K562 (cell line): Measurements from ENCODE around the gene MCCC1. TPM values are rescaled to one million over a fixed set of nuclear protein-coding genes. Genes with fewer than 3 reads are reported as not detected.

Experiments used
- CBX5 ChIP-seq: IDR thresholded peaks from 2 replicates; pipeline ENCODE4 v1.6.1; 2014; ENCODE audit warnings: low read depth, borderline replicate concordance
- COPS2 ChIP-seq: fragments of 450-650 bp; conservative IDR thresholded peaks from 2 replicates; pipeline ENCODE4 v1.6.1; 2016; ENCODE audit warnings: mild to moderate bottlenecking, moderate library complexity
- E2F6 ChIP-seq, 2 experiments: IDR thresholded peaks; 2 replicates each; pipeline ENCODE4 v1.6.1; 2011; ENCODE audit warnings: borderline replicate concordance in 1 of 2, control low read depth in 1 of 2, low read depth in 1 of 2, low read length in 1 of 2, mild to moderate bottlenecking in 1 of 2, mixed read lengths in 1 of 2, moderate library complexity in 1 of 2; ENCODE audit not compliant: insufficient read depth in 1 of 2, insufficient read length in 1 of 2, poor library complexity in 1 of 2, severe bottlenecking in 1 of 2; ENCODE audit errors: extremely low read depth in 1 of 2
- ESRRA ChIP-seq: fragments of 450-650 bp; IDR thresholded peaks from 2 replicates; pipeline ENCODE4 v1.6.1; 2014; ENCODE audit warnings: low read depth, mild to moderate bottlenecking, moderate library complexity, borderline replicate concordance
- KDM5B ChIP-seq: fragments of 200-600 bp; sonication (generic); IDR thresholded peaks from 2 replicates; pipeline ENCODE4 v1.6.1; 2012; ENCODE audit warnings: low read depth, mild to moderate bottlenecking, moderate library complexity, low read length, control low read depth, inconsistent platforms; ENCODE audit not compliant: insufficient replicate concordance
- MAFG ChIP-seq: fragments of 450-650 bp; conservative IDR thresholded peaks from 2 replicates; pipeline ENCODE4 v1.6.1; 2016; ENCODE audit warnings: missing genetic modification characterization, missing compliant biosample characterization
- MAZ ChIP-seq, 2 experiments: fragments of 450-650 bp in 1 of 2; sonication (generic) in 1 of 2; formaldehyde crosslinking; IDR thresholded peaks in 1 of 2; conservative IDR thresholded peaks in 1 of 2; 2 replicates each; pipeline versions ENCODE4 v1.4.0 to v1.5.0; 2020; ENCODE audit warnings: mild to moderate bottlenecking in 1 of 2, missing genetic modification reagents in 1 of 2
- MYC ChIP-seq, 2 experiments: fragments of 250-450 bp in 1 of 2; sonication (Bioruptor Pico) in 1 of 2; IDR thresholded peaks; 2 replicates each; pipeline versions ENCODE4 v1.5.1 to v1.6.1; 2012 to 2021; ENCODE audit warnings: low read depth in 2 of 2, borderline replicate concordance in 1 of 2, improper control_type of control experiment in 1 of 2, low read length in 1 of 2, mild to moderate bottlenecking in 1 of 2, moderate library complexity in 1 of 2
- NFIC ChIP-seq: fragments of 450-650 bp; IDR thresholded peaks from 2 replicates; pipeline ENCODE4 v1.6.1; 2017; ENCODE audit warnings: mild to moderate bottlenecking, inconsistent platforms
- PTBP1 ChIP-seq: fragments of 200-400 bp; formaldehyde crosslinking; IDR thresholded peaks from 2 replicates; pipeline ENCODE4 v1.6.1; 2017; ENCODE audit warnings: low read depth, low read length
- PTRF ChIP-seq: fragments of 450-650 bp; IDR thresholded peaks from 2 replicates; pipeline ENCODE4 v1.6.1; 2016; ENCODE audit warnings: mild to moderate bottlenecking, missing genetic modification characterization, missing compliant biosample characterization
- SAP30 ChIP-seq: fragments of 200-600 bp; sonication (generic); IDR thresholded peaks from 2 replicates; pipeline ENCODE4 v1.6.1; 2012; ENCODE audit warnings: borderline replicate concordance, low read depth, mild to moderate bottlenecking, moderate library complexity, low read length, control low read depth, inconsistent platforms; ENCODE audit not compliant: insufficient read depth, poor library complexity, severe bottlenecking
- SRSF1 ChIP-seq: fragments of 200-400 bp; formaldehyde crosslinking; IDR thresholded peaks from 2 replicates; pipeline ENCODE4 v1.6.1; 2017; ENCODE audit warnings: mild to moderate bottlenecking, low read depth, low read length, moderate library complexity
- ZNF584 ChIP-seq: fragments of 200-800 bp; sonication (Bioruptor generic); IDR thresholded peaks from 2 replicates; pipeline ENCODE4 v1.6.1; 2016; ENCODE audit warnings: low read depth, mild to moderate bottlenecking, missing genetic modification characterization, missing compliant biosample characterization
- polyA plus RNA-seq, 8 experiments: library from polyadenylated mRNA; depleted of rRNA in 4 of 8; stranded (reverse) in 5 of 8; unstranded in 3 of 8; fragments of >200 nt; fragmentation: Nextera tagmentation in 2 of 8; fragmentation: Illumina TruSeq in 1 of 8; extraction: Ambion mirVana in 2 of 8; extraction: Trizol in 1 of 8; gene quantifications; 2 replicates each; pipeline versions ENCODE4 v1.2.1 to v1.2.3, GENCODE V29; 2011 to 2014; ENCODE audit warnings: inconsistent platforms in 1 of 8, missing spikeins in 1 of 8
- total RNA-seq, 7 experiments: library from RNA; depleted of rRNA in 6 of 7; stranded (reverse); fragments of >200 nt in 6 of 7; fragmentation: Illumina TruSeq in 2 of 7; extraction: Trizol in 2 of 7; gene quantifications; 2 replicates each; pipeline versions ENCODE4 v1.2.1 to v1.2.3, GENCODE V29; 2011 to 2021; ENCODE audit warnings: low replicate concordance in 1 of 7
- TF ChIP-seq, protein P1 (sequence below): fragments of 200-600 bp; sonication (generic); IDR thresholded peaks from one replicate; pipeline ENCODE4 v1.6.1; 2012; ENCODE audit warnings: mild to moderate bottlenecking, low read depth, low read length, inconsistent platforms

The MCCC1 gene
- total and polyA plus RNA-seq, 9 of the 15 experiments (the other 6 are each of a cell fraction or from before 2014, with no cell fraction given): 13.7 to 26.9 (median 23.0) TPM

DNA sequence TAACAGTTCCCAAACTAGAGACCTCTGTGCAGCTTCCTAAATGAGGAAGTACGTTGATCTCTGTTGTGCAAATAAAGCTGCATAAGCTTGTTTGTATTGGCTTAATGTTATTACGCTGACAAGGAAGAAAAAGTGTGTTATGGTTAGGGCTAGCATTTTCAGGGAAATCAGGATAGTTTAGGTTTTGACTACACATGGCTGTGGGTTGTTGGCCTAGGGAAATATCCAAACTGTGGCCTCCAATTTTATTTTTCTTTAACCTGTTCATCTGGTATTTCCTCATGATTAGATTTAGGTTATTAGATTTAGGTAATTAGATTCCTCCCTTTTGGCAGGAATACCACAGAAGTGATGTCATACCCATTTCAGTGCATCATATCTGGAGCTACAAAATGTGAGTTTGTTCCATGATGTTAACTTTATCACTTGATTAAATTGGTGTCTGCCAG is 8.7 kb upstream of the MCCC1 start (continued):
- TF ChIP-seq, protein P1, sequence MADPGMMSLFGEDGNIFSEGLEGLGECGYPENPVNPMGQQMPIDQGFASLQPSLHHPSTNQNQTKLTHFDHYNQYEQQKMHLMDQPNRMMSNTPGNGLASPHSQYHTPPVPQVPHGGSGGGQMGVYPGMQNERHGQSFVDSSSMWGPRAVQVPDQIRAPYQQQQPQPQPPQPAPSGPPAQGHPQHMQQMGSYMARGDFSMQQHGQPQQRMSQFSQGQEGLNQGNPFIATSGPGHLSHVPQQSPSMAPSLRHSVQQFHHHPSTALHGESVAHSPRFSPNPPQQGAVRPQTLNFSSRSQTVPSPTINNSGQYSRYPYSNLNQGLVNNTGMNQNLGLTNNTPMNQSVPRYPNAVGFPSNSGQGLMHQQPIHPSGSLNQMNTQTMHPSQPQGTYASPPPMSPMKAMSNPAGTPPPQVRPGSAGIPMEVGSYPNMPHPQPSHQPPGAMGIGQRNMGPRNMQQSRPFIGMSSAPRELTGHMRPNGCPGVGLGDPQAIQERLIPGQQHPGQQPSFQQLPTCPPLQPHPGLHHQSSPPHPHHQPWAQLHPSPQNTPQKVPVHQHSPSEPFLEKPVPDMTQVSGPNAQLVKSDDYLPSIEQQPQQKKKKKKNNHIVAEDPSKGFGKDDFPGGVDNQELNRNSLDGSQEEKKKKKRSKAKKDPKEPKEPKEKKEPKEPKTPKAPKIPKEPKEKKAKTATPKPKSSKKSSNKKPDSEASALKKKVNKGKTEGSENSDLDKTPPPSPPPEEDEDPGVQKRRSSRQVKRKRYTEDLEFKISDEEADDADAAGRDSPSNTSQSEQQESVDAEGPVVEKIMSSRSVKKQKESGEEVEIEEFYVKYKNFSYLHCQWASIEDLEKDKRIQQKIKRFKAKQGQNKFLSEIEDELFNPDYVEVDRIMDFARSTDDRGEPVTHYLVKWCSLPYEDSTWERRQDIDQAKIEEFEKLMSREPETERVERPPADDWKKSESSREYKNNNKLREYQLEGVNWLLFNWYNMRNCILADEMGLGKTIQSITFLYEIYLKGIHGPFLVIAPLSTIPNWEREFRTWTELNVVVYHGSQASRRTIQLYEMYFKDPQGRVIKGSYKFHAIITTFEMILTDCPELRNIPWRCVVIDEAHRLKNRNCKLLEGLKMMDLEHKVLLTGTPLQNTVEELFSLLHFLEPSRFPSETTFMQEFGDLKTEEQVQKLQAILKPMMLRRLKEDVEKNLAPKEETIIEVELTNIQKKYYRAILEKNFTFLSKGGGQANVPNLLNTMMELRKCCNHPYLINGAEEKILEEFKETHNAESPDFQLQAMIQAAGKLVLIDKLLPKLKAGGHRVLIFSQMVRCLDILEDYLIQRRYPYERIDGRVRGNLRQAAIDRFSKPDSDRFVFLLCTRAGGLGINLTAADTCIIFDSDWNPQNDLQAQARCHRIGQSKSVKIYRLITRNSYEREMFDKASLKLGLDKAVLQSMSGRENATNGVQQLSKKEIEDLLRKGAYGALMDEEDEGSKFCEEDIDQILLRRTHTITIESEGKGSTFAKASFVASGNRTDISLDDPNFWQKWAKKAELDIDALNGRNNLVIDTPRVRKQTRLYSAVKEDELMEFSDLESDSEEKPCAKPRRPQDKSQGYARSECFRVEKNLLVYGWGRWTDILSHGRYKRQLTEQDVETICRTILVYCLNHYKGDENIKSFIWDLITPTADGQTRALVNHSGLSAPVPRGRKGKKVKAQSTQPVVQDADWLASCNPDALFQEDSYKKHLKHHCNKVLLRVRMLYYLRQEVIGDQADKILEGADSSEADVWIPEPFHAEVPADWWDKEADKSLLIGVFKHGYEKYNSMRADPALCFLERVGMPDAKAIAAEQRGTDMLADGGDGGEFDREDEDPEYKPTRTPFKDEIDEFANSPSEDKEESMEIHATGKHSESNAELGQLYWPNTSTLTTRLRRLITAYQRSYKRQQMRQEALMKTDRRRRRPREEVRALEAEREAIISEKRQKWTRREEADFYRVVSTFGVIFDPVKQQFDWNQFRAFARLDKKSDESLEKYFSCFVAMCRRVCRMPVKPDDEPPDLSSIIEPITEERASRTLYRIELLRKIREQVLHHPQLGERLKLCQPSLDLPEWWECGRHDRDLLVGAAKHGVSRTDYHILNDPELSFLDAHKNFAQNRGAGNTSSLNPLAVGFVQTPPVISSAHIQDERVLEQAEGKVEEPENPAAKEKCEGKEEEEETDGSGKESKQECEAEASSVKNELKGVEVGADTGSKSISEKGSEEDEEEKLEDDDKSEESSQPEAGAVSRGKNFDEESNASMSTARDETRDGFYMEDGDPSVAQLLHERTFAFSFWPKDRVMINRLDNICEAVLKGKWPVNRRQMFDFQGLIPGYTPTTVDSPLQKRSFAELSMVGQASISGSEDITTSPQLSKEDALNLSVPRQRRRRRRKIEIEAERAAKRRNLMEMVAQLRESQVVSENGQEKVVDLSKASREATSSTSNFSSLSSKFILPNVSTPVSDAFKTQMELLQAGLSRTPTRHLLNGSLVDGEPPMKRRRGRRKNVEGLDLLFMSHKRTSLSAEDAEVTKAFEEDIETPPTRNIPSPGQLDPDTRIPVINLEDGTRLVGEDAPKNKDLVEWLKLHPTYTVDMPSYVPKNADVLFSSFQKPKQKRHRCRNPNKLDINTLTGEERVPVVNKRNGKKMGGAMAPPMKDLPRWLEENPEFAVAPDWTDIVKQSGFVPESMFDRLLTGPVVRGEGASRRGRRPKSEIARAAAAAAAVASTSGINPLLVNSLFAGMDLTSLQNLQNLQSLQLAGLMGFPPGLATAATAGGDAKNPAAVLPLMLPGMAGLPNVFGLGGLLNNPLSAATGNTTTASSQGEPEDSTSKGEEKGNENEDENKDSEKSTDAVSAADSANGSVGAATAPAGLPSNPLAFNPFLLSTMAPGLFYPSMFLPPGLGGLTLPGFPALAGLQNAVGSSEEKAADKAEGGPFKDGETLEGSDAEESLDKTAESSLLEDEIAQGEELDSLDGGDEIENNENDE: no peak
- TF ChIP-seq CBX5 (no peak), ESRRA (no peak), PTRF (tag) (no peak), SRSF1 (no peak), KDM5B (no peak), ZNF584 (CRISPR knock-in tag) (no peak), MYC (IDR thresholded peaks at IDR 0.05; ENCODE audit: low read depth, low read length) (no peak), MYC (CRISPR knock-in tag; IDR thresholded peaks at IDR 0.05; ENCODE audit: borderline replicate concordance, low read depth) (no peak), MAZ (CRISPR knock-in tag; conservative IDR thresholded peaks at IDR 0.05 in 1 of 2, IDR thresholded peaks at IDR 0.05 in 1 of 2) (no peak), NFIC (no peak), COPS2 (no peak), PTBP1 (no peak), SAP30 (no peak), E2F6 (IDR thresholded peaks at IDR 0.05; ENCODE audit: borderline replicate concordance in 1 of 2, extremely low read depth in 1 of 2, insufficient read depth in 1 of 2, insufficient read length in 1 of 2, low read depth in 1 of 2, low read length in 1 of 2, poor library complexity in 1 of 2, severe bottlenecking in 1 of 2) (no peak), MAFG (tag) (peak; percentile 34; the same call in 1 of the 2 replicates)
